ENCODE results near the gene SPEG. TPM values are rescaled to one million over a fixed set of nuclear protein-coding genes. Genes with fewer than 3 reads are reported as not detected.
A peak's percentile ranks its signal among the peaks of the same experiment; 100 is the strongest.

SPEG gene
- total RNA-seq, 1 donor from 2014 or later, result 5.6 TPM

- no peaks in the 10 kb centered on the region for H3K36me3 Mint-ChIP-seq
These were observed 60.4 kb downstream of the SPEG start for GRCh38 chr2:219494952-219495530.

DNA sequence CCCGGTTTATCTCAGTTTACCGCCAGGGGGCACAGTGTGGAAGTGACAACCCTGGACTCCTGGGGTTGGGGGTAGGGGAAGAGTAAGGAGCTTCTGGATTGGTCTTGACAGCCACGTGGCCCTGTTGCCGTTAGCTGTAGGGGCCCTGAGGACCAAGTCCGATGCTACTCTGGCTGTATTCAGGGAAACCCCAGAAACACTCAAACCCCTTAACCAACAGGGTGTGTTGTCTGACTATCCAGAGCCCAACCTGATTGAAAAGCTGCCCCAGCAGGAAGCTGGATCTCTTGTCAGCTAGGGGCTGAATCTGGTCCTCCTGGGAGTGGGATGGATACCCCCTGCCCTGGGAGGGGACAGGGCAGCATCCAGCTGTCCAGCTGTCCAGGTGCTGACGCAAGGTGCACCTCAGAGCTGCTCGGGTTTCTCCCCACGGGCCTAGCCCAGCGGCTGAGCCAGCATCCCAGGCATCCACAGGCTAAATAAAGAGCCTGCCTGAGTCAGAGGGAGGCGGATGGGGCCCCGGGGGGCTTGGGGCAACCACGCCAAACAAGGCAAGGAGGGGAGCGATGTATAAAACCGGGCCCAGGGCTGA is 61.0 kb downstream of the SPEG start:
- Mint-ChIP-seq H3K36me3 (no peaks in the 10 kb centered on the region), H3K9me3 (no peaks in the 10 kb centered on the region), H3K4me1 (peaks cover 26% of the 10 kb centered on the region), H3K27ac (no peak overlapping the region), H3K4me3 (no peak overlapping the region), H3K27me3 (ENCODE audit: insufficient read depth, low read depth) (peaks cover 31% of the 10 kb centered on the region)
- Histone ChIP-seq H3K4me3 (no peak overlapping the region), H3K9me3 (ENCODE audit: low read depth) (no peaks in the 10 kb centered on the region), H3K27me3 (peaks cover 78% of the 10 kb centered on the region), H3K4me1 (peaks cover 19% of the 10 kb centered on the region), H3K27ac (no peak overlapping the region), H3K9ac (no peak overlapping the region), H4K20me1 (ENCODE audit: low read depth) (peaks cover 10% of the 10 kb centered on the region), H3K4me2 (no peak overlapping the region), H3F3A (ENCODE audit: low read depth) (peaks cover 15% of the 10 kb centered on the region), H2AFZ (replicated peaks) (no peak overlapping the region), H3K36me3 (no peaks in the 10 kb centered on the region), H3K79me2 (ENCODE audit: low read depth) (no peaks in the 10 kb centered on the region)
- peak; percentile 86 for DNase-seq (ENCODE audit: low spot score)
- TF ChIP-seq EZH2phosphoT487 (IDR thresholded peaks at IDR 0.05) (no peak), EZH2 (IDR thresholded peaks at IDR 0.05) (no peak), CTCF (IDR thresholded peaks at IDR 0.05) (peak; percentile 74)

More at GRCh38 chr2:219494952-219495530, 60.4 kb downstream of the SPEG start:
- Mint-ChIP-seq H3K27me3 (ENCODE audit: insufficient read depth, low read depth) (peaks cover 31% of the 10 kb centered on the region), H3K4me1 (peaks cover 23% of the 10 kb centered on the region), H3K4me3 (no peak overlapping the region), H3K9me3 (no peaks in the 10 kb centered on the region), H3K27ac (no peak overlapping the region)
- TF ChIP-seq CTCF (IDR thresholded peaks at IDR 0.05), result no peak
- no peak for TF ChIP-seq EZH2 (IDR thresholded peaks at IDR 0.05)
- TF ChIP-seq EZH2phosphoT487 (IDR thresholded peaks at IDR 0.05), result no peak
- Histone ChIP-seq H3F3A (ENCODE audit: low read depth) (peaks cover 15% of the 10 kb centered on the region), H3K79me2 (ENCODE audit: low read depth) (no peaks in the 10 kb centered on the region), H3K4me2 (no peak overlapping the region), H3K9ac (no peak overlapping the region), H3K27me3 (peaks cover 78% of the 10 kb centered on the region), H3K4me3 (no peak overlapping the region), H3K27ac (no peak overlapping the region), H3K4me1 (peaks cover 15% of the 10 kb centered on the region), H2AFZ (replicated peaks) (no peak overlapping the region), H4K20me1 (ENCODE audit: low read depth) (peaks cover 10% of the 10 kb centered on the region), H3K9me3 (ENCODE audit: low read depth) (no peaks in the 10 kb centered on the region), H3K36me3 (no peaks in the 10 kb centered on the region)
- no peak for DNase-seq (ENCODE audit: low spot score)

DNA sequence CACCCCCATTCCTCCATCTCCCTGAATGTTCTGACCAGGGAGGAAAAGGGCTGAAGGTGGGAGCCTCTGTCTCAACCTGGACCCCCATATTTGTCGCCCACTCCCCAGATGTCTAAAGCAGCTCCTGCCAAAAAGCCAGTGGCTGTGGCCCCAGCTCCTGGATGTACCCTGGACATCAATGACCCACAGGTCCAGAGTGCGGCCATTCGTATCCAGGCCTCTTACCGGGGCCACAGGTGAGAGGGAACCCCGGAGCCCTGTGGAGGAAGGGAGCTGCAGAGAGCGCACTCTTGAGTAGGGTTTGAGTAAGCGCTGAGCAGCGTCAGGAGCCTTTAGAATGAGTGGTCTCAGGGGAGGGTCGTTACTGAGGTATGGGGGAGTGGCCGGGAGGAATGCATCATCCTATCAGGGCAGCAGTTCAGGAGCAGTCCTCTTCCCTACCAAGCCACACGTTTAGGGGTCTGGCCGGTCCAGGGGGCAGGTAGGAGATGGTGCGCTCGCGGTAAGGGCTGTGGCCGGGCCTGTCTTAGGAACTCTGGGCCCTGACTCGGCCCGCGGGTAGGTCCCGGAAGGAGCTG is 61.7 kb downstream of the SPEG start:
- no peaks in the 10 kb centered on the region for H3K36me3 Mint-ChIP-seq
- no peaks in the 10 kb centered on the region for H3K9me3 Mint-ChIP-seq
- no peak for DNase-seq (ENCODE audit: low spot score)
- Histone ChIP-seq H3K9me3 (ENCODE audit: low read depth) (no peaks in the 10 kb centered on the region), H3K27ac (no peak overlapping the region), H3K4me1 (peaks cover 19% of the 10 kb centered on the region), H3K9ac (no peak overlapping the region), H3K27me3 (peaks cover 71% of the 10 kb centered on the region), H3K36me3 (no peaks in the 10 kb centered on the region), H4K20me1 (ENCODE audit: low read depth) (peaks cover 10% of the 10 kb centered on the region), H3F3A (ENCODE audit: low read depth) (peaks cover 15% of the 10 kb centered on the region), H3K4me2 (peak overlapping the region; percentile 91), H2AFZ (replicated peaks) (no peak overlapping the region), H3K79me2 (ENCODE audit: low read depth) (no peaks in the 10 kb centered on the region), H3K4me3 (peak overlapping the region; percentile 18)
- peaks cover 31% of the 10 kb centered on the region for H3K27me3 Mint-ChIP-seq (ENCODE audit: insufficient read depth, low read depth)
- TF ChIP-seq EZH2phosphoT487 (IDR thresholded peaks at IDR 0.05) (no peak), EZH2 (IDR thresholded peaks at IDR 0.05) (no peak), CTCF (IDR thresholded peaks at IDR 0.05) (no peak)
- H3K4me3 Mint-ChIP-seq, result peak overlapping the region; percentile 72
- H3K4me1 Mint-ChIP-seq, result peaks cover 26% of the 10 kb centered on the region
- no peak overlapping the region for H3K27ac Mint-ChIP-seq

All from neural progenitor cell (in vitro differentiated cells).